ENCODE data around the gene DHRS12.

The DHRS12 gene

GRCh38 chr13:51831519-51831918, 27.6 kb upstream of the DHRS12 start:
- H3F3A ChIP-seq (ENCODE audit: insufficient read depth, low read length), result no peaks in the 10 kb centered on the region
- no peaks in the 10 kb centered on the region for H3K9me2 ChIP-seq (ENCODE audit: low read depth, low read length)
- no peaks in the 10 kb centered on the region for H3K9me3 ChIP-seq (ENCODE audit: low read length)
- peak overlapping the region; percentile 97 for H3K27ac ChIP-seq (ENCODE audit: low read depth, low read length, poor library complexity, severe bottlenecking)
- H2AFZ ChIP-seq (ENCODE audit: low read length), result no peak overlapping the region
- H3K36me3 ChIP-seq (ENCODE audit: insufficient read depth, low read length), result no peaks in the 10 kb centered on the region
- H3K79me2 ChIP-seq (ENCODE audit: insufficient read depth, low read length), result no peaks in the 10 kb centered on the region
- H3K4me3 ChIP-seq (ENCODE audit: low read depth, low read length, poor library complexity, severe bottlenecking), result no peak overlapping the region
- peak overlapping the region; percentile 29; the same call in 1 of the 2 replicates for H3K9ac ChIP-seq (ENCODE audit: low read length)
- H3K27me3 ChIP-seq (ENCODE audit: insufficient read depth, low read length), result no peaks in the 10 kb centered on the region
- H4K20me1 ChIP-seq (ENCODE audit: insufficient read depth, low read length), result no peaks in the 10 kb centered on the region
- peak overlapping the region; percentile 56; the same call in 1 of the 2 replicates for H3K4me2 ChIP-seq (ENCODE audit: low read length)
- peaks cover 68% of the 10 kb centered on the region for H3K4me1 ChIP-seq (ENCODE audit: insufficient read depth, low read length, severe bottlenecking)
- no peak for TF ChIP-seq CTCF (IDR thresholded peaks at IDR 0.05; ENCODE audit: low read length)
- TF ChIP-seq EZH2 (IDR thresholded peaks at IDR 0.05; ENCODE audit: borderline replicate concordance, low read length), result no peak

GRCh38 chr13:51829568-51829899, 25.6 kb upstream of the DHRS12 start:
- Histone ChIP-seq H3K9me2 (ENCODE audit: low read depth, low read length) (no peaks in the 10 kb centered on the region), H3K36me3 (ENCODE audit: insufficient read depth, low read length) (no peaks in the 10 kb centered on the region), H3K27ac (ENCODE audit: low read depth, low read length, poor library complexity, severe bottlenecking) (peak overlapping the region; percentile 97), H3K79me2 (ENCODE audit: insufficient read depth, low read length) (no peaks in the 10 kb centered on the region), H3K4me3 (ENCODE audit: low read depth, low read length, poor library complexity, severe bottlenecking) (peak overlapping the region; percentile 16), H3K27me3 (ENCODE audit: insufficient read depth, low read length) (no peaks in the 10 kb centered on the region), H2AFZ (ENCODE audit: low read length) (no peak overlapping the region), H4K20me1 (ENCODE audit: insufficient read depth, low read length) (no peaks in the 10 kb centered on the region), H3K4me1 (ENCODE audit: insufficient read depth, low read length, severe bottlenecking) (peaks cover 88% of the 10 kb centered on the region), H3K4me2 (ENCODE audit: low read length) (peak overlapping the region; percentile 56), H3K9ac (ENCODE audit: low read length) (peak overlapping the region; percentile 42), H3F3A (ENCODE audit: insufficient read depth, low read length) (no peaks in the 10 kb centered on the region), H3K9me3 (ENCODE audit: low read length) (no peaks in the 10 kb centered on the region)
- TF ChIP-seq CTCF (IDR thresholded peaks at IDR 0.05; ENCODE audit: low read length), result no peak
- no peak for TF ChIP-seq EZH2 (IDR thresholded peaks at IDR 0.05; ENCODE audit: borderline replicate concordance, low read length)

GRCh38 chr13:51828730-51829567, 25.0 kb upstream of the DHRS12 start:
- no peaks in the 10 kb centered on the region for H3F3A ChIP-seq (ENCODE audit: insufficient read depth, low read length)
- H3K9ac ChIP-seq (ENCODE audit: low read length), result peak overlapping the region; percentile 42; the same call in 1 of the 2 replicates
- no peaks in the 10 kb centered on the region for H4K20me1 ChIP-seq (ENCODE audit: insufficient read depth, low read length)
- TF ChIP-seq EZH2 (IDR thresholded peaks at IDR 0.05; ENCODE audit: borderline replicate concordance, low read length), result no peak
- TF ChIP-seq CTCF (IDR thresholded peaks at IDR 0.05; ENCODE audit: low read length), result no peak
- H3K9me3 ChIP-seq (ENCODE audit: low read length), result no peaks in the 10 kb centered on the region
- peak overlapping the region; percentile 16 for H3K4me3 ChIP-seq (ENCODE audit: low read depth, low read length, poor library complexity, severe bottlenecking)
- H3K9me2 ChIP-seq (ENCODE audit: low read depth, low read length), result no peaks in the 10 kb centered on the region
- peak overlapping the region; percentile 97 for H3K27ac ChIP-seq (ENCODE audit: low read depth, low read length, poor library complexity, severe bottlenecking)
- peak overlapping the region; percentile 56 for H3K4me2 ChIP-seq (ENCODE audit: low read length)
- H2AFZ ChIP-seq (ENCODE audit: low read length), result no peak overlapping the region
- no peaks in the 10 kb centered on the region for H3K27me3 ChIP-seq (ENCODE audit: insufficient read depth, low read length)
- H3K36me3 ChIP-seq (ENCODE audit: insufficient read depth, low read length), result no peaks in the 10 kb centered on the region
- H3K79me2 ChIP-seq (ENCODE audit: insufficient read depth, low read length), result no peaks in the 10 kb centered on the region
- peaks cover 94% of the 10 kb centered on the region for H3K4me1 ChIP-seq (ENCODE audit: insufficient read depth, low read length, severe bottlenecking)

Data from OCI-LY1 (cell line).